ENCODE measurements around the gene SPACDR.
"Not testable (repeated sequence)": the region's sequence is repeated elsewhere in the genome, so short reads cannot be mapped to it uniquely, and the experiment has no call there.

SPACDR gene

DNA sequence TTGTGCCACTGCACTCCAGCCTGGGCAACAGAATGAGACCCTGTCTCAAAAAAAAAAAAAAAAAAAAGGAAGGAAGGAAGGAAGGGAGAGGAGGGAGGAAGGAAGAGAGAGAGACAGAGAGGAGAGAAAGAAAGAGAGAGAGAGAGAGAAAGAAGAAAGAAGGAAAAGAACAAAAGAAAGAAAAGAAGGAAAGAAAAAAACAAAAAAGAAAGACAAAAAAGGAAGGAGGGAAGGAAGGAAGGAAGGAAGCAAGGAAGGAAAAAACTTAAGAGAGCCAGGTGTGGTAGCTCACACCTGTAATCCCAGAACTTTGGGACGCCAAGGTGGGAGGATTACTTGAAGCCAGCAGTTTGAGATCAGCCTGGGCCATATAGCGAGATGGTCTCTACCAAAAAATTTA lies 731 bp upstream of the SPACDR start:
- no peak for DNase-seq

DNA sequence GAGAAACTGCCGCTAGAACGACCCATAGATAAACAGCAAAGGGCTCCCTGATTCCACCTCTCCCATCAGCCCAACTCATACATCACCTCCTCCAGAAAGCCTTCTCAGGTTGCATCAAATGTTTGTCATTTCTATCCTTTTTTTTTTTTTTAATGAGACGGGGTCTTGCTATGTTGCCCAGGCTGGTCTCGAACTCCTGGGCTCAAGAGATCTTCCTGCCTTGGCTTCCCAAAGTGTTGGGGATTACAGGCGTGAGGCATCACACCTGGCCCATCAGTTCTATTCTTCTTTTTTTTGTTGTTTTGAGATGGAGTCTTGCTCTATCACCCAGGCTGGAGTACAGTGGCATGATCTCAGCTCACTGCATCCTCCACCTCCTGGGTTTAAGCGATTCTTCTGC lies 7.0 kb downstream of the SPACDR start:
- DNase-seq = no peak

DNA sequence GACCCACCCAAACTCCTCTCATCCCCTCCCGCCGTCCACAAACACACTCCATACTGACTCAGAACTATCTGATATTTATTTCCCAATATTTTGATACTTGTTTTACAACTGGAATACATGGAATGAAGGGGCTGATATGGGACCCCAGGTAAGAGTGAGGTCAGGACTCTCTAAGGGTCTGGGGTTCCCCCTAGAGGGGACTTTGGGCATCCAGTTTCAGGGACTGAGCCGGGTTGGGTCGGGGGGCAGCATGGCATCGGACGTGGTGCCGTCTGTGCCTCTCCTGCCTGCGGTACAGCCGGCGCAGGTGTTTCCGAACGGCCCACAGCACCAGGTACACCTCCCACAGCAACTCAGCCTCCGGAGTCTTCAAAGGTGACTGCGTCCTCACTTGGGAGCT lies 7.5 kb downstream of the SPACDR start:
- DNase-seq = no peak

DNA sequence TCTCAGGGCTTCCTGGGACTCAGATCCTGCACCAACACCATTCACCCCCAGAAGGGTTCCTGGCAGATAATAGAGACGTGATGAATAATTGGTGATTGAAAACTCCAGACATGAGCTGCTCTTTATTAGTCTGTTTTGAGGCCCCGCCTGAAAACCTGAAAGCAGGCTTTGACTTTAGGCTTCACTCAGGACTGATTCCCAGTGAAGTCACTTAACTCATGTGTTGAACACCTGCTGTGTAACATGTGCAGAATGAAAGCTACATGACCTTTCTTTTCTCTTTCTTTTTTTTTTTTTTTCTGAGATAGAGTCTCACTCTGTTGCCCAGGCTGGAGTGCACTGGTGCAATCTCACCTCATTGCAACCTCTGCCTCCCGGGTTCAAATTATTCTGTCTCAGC lies 8.9 kb downstream of the SPACDR start:
- no peak for DNase-seq

DNA sequence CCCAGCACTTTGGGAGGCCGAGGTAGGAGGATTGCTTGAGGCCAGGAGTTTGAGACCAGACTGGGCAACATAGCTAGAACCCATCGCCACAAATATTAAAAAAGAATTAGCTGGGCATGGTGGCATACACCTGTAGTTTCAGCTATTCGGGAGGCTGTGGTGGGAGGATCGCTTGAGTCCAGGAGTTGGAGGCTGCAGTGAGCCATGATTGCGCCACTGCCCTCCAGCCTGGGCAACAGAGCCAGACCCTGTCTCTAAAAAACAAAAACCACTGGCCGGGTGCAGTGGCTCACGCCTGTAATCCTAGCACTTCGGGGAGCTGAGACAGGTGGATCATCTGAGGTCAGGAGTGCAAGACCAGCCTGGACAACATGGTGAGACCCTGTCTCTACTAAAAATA lies 10.2 kb downstream of the SPACDR start:
- not testable (repeated sequence) for DNase-seq

DNA sequence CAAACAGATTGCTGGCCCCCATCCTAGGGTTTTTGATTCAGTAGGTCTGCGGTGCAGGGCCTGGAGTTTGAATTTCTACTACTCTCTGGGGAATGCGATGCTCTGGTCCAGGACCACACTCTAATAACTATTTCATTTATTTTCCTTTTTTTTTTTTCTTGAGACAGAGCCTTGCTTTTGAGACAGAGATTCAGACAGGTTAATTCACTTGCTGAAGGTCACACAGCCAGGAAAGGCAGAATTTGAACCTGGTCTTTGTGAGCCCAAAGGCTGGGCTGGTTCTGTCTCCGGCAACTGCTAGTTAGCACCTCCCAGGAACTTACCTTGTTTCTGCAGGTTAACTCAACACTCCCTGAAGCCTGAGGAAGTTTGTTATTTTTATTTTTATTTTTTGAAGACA lies 11.5 kb downstream of the SPACDR start:
- DNase-seq = no peak

DNA sequence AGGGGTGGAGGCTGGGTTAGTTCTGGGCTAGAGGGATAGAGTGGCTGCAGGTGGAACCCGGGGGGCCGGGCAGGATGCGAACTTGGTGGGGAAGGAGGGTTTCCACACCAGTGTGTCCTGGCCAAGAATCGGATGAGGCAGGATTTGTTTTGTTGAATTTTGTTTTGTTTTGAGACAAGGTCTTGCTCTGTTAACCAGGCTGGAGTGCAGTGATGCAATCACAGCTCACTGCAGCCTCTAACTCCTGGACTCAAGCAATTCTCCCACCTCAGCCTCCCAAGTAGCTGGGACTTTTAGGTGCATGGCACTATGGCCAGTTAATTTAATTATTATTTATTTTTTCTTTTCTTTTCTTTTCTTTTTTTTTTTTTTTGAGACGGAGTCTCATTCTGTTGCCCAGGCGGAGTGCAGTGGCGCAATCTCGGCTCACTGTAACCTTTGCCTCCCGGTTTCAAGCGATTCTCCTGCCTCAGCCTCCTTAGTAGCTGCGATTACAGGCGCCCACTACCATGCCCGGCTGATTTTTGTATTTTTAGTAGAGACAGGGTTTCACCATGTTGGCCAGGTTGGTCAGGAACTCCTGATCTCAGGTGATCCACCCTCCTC lies 14.8 kb downstream of the SPACDR start:
- no peak for DNase-seq

DNA sequence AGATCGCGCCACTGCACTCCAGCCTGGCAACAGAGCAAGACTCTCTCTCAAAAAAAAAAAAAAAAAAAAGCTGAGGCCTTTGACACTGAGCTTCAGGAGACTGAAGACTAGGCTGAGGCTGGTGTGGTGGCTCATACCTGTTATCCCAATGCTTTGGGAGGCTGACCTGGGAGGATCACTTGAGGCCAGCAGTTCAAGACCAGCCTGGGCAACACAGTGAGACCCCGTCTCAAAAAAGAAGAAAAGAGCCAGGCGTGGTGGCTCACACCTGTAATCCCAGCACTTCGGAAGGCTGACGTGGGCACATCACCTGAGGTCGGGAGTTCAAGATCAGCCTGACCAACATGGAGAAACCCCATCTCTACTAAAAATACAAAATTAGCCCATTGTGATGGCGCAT lies 16.7 kb downstream of the SPACDR start:
- DNase-seq = not testable (repeated sequence)

DNA sequence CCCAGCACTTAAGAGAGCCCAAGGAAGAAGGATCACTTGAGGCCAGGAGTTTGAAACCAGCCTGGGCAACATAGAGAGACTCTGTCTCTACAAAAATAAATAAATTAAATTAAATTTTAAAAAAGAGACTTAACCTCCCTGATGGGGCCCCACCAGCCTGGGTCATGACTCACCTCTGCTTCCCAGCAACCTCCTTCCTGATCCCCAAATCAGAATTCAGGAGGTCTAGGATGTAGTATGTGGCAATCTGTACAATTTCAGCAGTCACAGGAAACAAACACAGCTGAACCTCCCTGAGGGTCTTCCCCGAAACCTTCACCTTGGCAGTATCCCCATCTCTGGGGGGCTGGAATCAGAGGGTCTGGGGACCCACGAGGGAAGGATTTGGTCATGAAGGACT lies 18.0 kb downstream of the SPACDR start:
- DNase-seq = no peak

DNA sequence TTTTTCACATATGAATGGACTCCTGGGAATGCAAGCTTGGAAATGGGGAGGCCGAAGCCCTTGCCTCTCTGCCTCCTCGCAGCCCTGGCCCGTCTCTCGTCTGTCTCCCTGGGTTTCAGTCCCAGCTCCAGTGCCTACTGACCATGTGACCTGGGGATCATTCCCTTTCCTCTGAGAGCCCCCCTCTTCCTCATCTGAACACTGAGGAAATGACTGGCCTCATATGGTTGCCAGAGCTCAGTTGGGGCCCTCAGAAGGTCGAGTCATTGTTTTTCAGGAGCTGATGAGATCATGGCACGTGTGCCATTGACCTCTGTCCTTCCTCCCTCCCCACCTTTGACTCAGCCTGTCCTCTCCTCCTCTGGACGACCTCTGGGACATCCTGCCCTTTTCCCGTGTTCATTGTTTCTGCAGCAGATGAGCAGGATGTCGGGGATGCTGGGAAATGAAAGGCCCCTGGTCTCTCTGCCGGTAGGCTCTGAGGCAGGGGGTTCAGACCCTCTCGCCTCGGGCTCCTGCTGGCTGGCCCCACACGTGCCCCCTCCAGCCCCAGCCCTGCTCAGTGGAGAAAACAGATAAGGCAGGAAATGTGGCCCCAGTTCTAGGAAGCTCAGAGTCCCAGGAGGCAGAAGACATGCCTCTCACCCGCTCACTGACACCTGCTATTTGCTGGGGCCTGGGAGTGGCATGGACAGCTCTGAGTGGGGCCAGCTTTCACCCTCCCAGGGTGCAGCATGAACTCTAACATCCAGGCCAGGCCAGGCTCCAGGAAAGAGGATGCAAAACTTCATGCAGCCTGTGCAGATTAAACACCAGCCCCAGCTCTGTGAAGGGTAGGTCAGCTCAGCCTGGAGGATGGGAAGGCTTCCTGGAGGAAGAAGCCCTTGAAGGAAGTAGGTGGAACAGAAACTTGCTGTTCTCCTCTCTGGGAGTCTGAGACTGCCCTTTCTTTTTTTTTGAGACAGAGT lies 19.5 kb downstream of the SPACDR start:
- DNase-seq = no peak

DNA sequence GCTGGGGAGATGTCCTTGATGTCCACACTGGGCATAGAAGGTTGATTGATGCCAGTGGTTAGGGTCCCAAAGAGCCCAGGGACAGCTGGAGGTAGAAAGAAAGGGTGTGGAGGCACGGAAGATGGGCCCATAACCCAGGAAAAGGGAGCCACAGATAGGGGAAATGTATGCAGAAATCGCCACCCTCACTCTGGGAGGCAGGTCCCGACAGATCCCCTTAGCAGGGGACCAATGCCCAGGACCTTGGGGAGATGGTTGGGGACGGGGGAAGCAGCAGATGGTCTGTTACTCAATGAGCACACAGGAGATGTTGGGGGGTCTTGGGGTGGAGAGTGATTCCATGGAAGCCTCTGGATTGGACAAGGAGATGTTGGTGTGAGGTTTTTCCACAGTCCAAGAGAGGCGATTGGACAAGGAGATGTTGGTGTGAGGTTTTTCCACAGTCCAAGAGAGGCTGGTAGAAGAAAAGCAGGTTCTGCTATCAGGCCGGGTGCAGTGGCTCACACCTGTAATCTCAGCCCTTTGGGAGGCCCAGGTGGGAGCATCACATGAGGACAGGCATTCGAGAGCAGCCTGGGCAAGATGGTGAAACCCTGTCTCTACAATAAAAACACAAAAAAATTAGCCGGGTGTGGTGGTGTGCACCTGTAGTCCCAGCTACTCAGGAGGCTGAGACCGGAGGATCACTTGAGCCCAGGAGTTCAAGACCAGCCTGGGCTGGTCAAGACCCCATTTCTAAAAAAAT lies 20.8 kb downstream of the SPACDR start:
- DNase-seq = no peak

DNA sequence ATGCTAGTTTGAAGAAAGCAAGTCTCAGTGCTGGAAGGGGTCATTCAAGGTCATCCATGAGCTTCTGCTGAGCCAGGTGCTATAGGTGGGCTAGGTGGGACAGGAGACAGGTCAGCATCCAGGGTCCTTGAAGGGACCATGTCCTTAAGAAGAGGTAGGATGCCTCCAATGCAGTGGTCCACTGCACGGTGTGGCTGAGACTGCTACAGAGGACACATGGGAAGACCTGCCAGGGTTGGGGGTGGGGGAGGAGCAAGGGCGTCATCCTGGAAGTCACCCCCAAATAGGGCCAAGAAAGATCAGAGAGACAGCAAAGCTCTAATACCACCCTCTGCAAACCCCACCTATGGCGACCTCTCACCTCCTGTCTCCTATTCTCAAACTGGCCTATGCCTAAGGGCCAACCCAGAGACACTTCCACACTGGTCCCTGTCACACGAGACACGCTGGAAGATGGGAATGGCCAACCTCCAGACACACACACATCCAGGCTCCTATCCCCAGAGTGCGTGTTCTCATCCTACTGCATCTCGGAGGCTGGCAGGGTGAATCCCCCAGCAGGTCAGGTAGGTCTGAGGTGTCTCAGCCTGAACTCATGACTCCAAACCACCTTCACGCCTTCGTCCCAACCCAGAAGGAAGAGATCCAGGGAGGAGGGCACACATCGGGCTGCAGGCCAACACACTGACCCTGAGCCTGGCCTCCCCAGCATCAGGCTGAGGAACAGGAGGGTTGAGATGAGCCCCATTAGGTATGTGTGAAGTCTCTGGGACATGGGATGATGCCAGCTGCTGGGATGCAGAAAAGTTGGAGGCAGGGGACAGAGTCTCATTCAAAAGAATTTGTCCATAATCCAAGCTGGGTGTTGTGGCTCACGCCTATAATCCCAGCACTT lies 22.2 kb downstream of the SPACDR start:
- DNase-seq = no peak

DNA sequence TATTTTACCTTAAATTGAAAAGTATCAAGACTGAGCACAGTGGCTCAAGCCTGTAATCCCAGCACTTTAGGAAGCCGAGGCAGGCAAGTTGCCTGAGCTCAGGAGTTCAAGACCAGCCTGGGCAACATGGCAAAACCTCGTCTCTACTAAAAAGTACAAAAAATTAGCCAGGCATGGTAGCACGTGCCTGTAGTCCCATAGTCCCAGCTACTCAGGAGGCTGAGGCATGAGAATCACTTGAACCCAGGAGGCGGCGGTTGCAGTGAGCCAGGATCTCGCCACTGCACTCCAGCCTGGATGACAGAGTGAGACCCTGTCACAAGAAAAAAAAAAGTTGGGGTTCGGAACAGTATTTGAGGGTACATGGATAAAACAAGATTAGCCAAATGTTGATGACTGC lies 24.8 kb downstream of the SPACDR start:
- DNase-seq = not testable (repeated sequence)

DNA sequence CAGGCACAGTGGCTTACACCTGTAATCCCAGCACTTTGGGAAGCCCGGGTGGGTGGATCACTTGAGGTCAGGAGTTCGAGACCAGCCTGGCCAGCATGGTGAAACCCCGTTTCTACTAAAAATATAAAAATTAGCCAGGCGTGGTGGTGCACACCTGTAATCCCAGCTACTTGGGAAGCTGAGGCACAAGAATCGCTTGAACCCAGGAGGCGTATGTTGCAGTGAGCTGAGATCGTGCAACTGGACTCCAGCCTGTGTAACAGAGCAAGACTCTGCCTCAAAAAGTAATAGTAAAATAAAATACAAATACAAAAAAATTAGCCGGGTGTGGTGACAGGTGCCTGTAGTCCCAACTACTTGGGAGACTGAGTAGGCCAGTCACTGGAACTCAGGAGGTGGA lies 25.3 kb downstream of the SPACDR start:
- DNase-seq = not testable (repeated sequence)

DNA sequence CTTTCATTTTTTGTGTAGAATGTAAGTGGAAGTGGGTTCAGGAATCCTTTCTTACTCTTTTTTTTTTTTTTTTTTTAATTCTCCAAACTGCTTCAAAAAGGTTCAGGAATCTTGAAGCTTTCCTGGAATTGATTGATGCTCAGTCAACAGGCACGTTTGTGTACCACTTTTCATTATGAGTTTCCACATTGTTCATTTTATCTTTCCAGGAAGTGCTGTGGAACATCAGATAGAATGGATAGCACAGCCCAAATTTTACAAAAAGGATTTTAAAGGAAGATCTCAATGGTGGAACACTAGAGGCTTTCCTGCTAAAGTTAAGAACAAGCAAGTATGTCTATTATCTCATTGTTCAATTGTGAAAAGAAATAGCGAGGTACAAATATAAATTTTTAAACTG lies 25.9 kb downstream of the SPACDR start:
- no peak for DNase-seq

DNA sequence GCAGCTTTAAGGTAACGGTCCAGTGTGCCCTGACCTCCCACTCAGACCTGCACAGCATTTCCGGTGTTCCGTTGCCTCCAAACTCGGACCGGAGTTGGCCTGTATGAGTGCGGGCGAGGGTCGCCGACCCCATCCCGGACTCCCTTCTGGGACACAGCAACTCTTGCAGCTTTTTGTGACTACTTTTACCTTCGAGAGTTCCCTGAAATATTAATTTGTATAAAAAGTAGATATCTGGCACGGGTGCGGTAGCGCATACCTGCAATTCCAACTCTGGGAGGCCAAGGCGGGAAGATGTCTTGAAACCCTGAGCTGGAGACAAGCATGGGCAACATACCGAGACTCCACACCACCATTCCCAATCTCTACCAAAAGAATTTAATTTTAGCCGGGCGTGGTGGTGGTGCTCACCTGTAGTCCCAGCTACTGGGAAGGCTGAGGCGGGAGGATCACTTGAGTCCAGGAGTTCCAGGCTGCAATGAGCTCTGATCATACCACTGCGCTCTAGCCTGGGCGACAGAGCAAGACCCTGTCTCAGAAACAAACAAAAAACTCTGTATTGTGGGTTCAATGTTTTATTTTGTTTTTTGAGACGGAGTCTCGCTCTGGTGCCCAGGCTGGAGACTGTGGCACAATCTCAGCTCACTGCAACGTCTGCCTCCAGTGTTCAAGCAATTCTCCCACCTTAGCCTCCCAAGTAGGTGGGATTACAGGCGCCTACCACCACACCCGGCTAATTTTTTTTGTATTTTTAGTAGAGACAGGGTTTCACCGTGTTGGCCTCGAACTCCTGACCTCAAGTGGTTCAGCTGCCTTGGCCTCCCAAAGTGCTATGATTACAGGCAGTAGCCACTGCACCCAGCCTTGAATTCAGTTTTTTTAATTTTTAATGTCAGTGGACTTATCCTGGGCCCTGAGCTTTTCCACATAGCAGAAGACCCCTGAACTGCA lies 26.6 kb downstream of the SPACDR start:
- DNase-seq = no peak

DNA sequence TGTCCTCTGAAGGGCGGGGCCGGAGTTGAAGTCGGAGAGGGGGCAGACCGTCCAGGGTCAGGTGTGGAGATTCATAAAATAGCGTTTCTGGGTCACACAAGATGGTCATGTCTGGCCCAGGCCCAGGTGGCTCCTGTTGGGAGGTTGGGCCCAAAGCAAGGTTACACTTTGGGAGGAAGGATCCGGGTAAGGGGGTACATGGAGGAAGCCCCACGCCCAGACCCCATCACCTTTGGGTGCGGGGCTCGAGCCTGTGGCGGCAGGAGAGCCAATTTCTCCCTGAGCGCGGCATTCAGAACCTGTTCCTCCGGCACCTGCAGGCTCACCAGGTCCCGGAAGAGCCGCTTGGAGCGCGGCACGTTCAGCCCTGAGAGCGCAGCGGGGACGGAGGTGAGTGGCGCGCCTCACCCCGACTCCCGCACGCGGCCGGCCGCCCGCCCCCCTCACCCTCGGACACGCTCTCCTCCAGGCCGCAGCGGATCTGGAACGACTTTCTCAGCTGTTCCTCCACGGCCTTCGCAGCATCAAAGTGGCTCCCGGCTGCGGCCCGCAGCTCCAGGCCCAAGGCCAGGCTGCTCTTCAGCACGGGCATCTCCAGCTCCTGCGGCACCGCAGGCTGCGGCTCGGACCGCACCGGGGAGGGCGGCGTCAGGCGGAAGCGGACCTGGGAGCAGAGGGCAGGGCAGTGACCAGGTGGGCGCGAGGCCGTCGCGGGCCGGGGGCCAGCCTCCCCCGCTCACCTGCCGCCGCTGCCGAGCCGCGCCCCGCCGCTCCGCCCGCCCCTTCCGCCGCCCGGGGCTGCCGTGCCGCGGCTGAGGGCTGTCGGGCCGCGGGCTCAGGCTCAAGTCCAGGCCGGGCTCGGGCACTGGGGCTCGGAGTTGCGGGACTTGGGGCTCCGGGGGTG lies 28.4 kb downstream of the SPACDR start:
- DNase-seq = peak; percentile 12

DNA sequence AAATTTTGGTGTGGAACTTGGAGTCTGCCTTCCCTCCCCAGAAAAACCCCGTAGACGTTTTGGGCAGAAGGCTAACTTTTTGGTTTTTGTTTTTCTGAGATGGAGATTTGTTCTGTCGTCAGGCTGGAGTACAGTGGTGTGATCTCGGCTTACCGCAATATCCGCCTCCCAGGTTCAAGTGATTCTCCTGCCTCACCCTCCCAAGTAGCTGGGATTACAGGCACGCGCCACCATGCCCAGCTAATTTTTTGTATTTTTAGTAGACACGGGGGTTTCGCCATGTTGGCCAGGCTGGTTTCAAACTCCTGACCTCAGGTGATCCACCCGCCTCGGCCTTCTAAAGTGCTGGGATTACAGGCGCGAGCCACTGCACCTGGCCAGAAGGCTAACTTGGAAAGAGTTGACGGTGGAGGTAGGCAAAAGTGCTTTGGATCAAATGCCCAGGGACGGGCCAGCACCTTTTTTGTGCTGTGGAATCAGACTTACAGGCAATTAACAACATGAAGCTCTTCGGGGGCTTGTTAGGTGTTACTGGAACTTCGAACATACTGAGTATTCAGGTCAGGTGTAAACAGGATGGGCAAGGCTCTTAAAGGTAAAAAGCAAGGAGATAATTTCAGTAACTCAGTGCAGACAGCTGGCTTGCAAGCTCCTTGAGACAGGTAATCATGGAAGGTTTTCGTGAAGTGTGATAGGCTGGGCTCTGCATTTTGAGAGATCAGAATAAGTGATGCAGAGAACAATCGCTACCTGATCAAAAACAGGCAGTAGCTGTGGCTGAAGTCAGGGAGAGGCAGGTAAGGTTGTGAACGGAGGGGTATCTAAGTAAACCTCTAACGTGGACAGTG lies 29.5 kb downstream of the SPACDR start:
- DNase-seq = no peak

DNA sequence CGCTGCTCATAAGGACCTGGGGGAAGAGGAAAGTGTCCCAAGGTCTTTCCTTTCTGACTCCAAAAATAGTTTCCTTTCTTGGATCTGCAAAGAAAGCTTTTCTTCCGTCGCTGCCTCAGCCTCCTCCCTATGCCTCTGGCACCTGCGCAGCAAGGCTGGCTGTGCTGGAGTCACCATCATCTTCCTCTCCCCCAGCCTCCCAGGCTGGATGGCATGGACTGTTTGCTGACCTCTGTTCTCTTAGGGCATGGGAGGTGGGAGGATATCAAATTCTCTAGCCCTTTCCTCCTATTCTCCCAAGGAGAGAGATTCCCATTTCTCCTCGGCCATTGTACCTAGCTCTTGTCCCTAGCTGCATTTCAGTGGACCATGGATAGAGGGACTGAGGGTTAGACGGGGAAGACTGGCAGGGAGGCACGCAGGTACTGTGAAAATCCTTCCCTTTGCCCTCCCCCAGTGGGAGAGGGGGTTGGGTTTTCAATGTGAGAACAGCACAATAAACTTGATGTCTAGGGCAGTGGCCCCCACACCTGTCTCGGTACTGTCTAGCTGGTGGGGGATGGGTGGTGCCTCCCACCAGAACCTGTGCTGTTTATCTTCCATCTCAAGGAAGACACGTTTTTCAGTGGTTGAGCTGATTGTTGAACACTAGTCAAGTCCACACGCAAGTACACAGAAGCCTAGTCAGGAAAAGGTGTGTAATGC lies 30.3 kb downstream of the SPACDR start:
- DNase-seq = no peak

Measured in NCI-H2171 treated with DMSO at 0.1 percent for 48 hours (cell line).